ENCODE data around the gene NEMP2.

Gene NEMP2

GRCh38 chr2:190569994-190570755 lies 35.7 kb upstream of the NEMP2 start:
- TF ChIP-seq CTCF (conservative IDR thresholded peaks at IDR 0.05) (no peak), ZFX (IDR thresholded peaks at IDR 0.05) (no peak)
- no peak overlapping the region for H3K27ac ChIP-seq

- H3K27ac ChIP-seq, result no peak overlapping the region
These were observed 30.3 kb upstream of the NEMP2 start for GRCh38 chr2:190564838-190565237.

GRCh38 chr2:190563646-190564045 lies 29.1 kb upstream of the NEMP2 start:
- H3K27ac ChIP-seq, result no peak overlapping the region
- TF ChIP-seq CTCF (conservative IDR thresholded peaks at IDR 0.05), result no peak
- TF ChIP-seq ZFX (IDR thresholded peaks at IDR 0.05), result no peak

More at GRCh38 chr2:190564838-190565237, 30.3 kb upstream of the NEMP2 start:
- TF ChIP-seq ZFX (IDR thresholded peaks at IDR 0.05), result no peak
- no peak for TF ChIP-seq CTCF (conservative IDR thresholded peaks at IDR 0.05)

- no peak overlapping the region for H3K27ac ChIP-seq
- TF ChIP-seq CTCF (conservative IDR thresholded peaks at IDR 0.05) (no peak), ZFX (IDR thresholded peaks at IDR 0.05) (no peak)
These were observed 28.6 kb upstream of the NEMP2 start for GRCh38 chr2:190563109-190563508.

GRCh38 chr2:190562121-190562520 lies 27.6 kb upstream of the NEMP2 start:
- no peak overlapping the region for H3K27ac ChIP-seq
- no peak for TF ChIP-seq ZFX (IDR thresholded peaks at IDR 0.05)
- TF ChIP-seq CTCF (conservative IDR thresholded peaks at IDR 0.05), result no peak

- no peak overlapping the region for H3K27ac ChIP-seq
- no peak for TF ChIP-seq ZFX (IDR thresholded peaks at IDR 0.05)
- no peak for TF ChIP-seq CTCF (conservative IDR thresholded peaks at IDR 0.05)
These were observed 26.6 kb upstream of the NEMP2 start for GRCh38 chr2:190561094-190561493.

GRCh38 chr2:190554357-190555006 lies 20.0 kb upstream of the NEMP2 start:
- TF ChIP-seq CTCF (conservative IDR thresholded peaks at IDR 0.05) (no peak), ZFX (IDR thresholded peaks at IDR 0.05) (no peak)

More at GRCh38 chr2:190554357-190555006, 20.0 kb upstream of the NEMP2 start:
- no peak overlapping the region for H3K27ac ChIP-seq
